Measurements from ENCODE around the gene MT1G. TPM values are rescaled to one million over a fixed set of nuclear protein-coding genes. Genes with fewer than 3 reads are reported as not detected.

MT1G gene
- total and polyA plus RNA-seq, 9 of the 15 experiments (the other 6 are each of a cell fraction or from before 2014, with no cell fraction given): 0.28 to 1.7 (median 0.69) TPM; not detected in 4

- in situ Hi-C loops (cut with MboI): no loop called here
- 17% methylated on average over 4 of the region's 4 CpGs for WGBS (ENCODE audit: insufficient coverage, low coverage, missing lambda C conversion rate)
- Histone ChIP-seq H3K36me3 (ENCODE audit: control insufficient read depth, insufficient read depth, low read length) (no peaks in the 10 kb centered on the region), H3K27me3 (ENCODE audit: control insufficient read depth in 2 of 2, insufficient read depth in 2 of 2, low read length in 2 of 2) (peaks cover 7 to 42% of the 10 kb centered on the region in 2 experiments; a peak in 4 of 5 replicates), H3K4me1 (replicated peaks in 1 of 2; ENCODE audit: control insufficient read depth in 2 of 2, insufficient read depth in 2 of 2, low read length in 2 of 2) (no peaks in the 10 kb centered on the region; a peak in 1 of 5 replicates), H3K79me2 (ENCODE audit: control insufficient read depth, insufficient read depth, low read length) (no peaks in the 10 kb centered on the region), H3K9me3 (replicated peaks; ENCODE audit: control insufficient read depth, insufficient read depth, low read depth, low read length) (no peaks in the 10 kb centered on the region), H3K9me1 (ENCODE audit: control insufficient read depth, insufficient read depth, low read length) (no peaks in the 10 kb centered on the region), H3K4me2 (ENCODE audit: insufficient read depth, low read length) (no peak overlapping the region), H2AFZ (ENCODE audit: low read depth, low read length) (no peak overlapping the region), H4K20me1 (replicated peaks; ENCODE audit: control insufficient read depth, insufficient read depth, low read length) (no peaks in the 10 kb centered on the region), H3K27ac (ENCODE audit: extremely low read depth, low read depth, low read length) (no peak overlapping the region), H3K9ac (ENCODE audit: insufficient read depth in 1 of 2, low read depth in 2 of 2, low read length in 2 of 2) (no peak overlapping the region), H3K4me3 (no peak overlapping the region)
- ATAC-seq (no peak), FAIRE-seq (no peak), DNase-seq (ENCODE audit: extremely low read depth in 1 of 4, low spot score in 3 of 4) (no peak)
- intact Hi-C loops (cut with micrococcal nuclease): no loop called here
- CTCF ChIA-PET (ENCODE audit: low intra/inter-chr PET ratio): no interaction called here
- POLR2A ChIA-PET: no interaction called here
- no peak for TF ChIP-seq ZNF224 (CRISPR knock-in tag; IDR thresholded peaks at IDR 0.05)
- peak; percentile 21; the same call in 1 of the 2 replicates for TF ChIP-seq NFIC (IDR thresholded peaks at IDR 0.05)
- TF ChIP-seq ZNF146 (CRISPR knock-in tag; IDR thresholded peaks at IDR 0.05; ENCODE audit: unreplicated experiment): peak; percentile 92
- TF ChIP-seq RBM25 (IDR thresholded peaks at IDR 0.05; ENCODE audit: low read depth, low read length, severe bottlenecking): peak; percentile 32
- TF ChIP-seq ZNF280B (CRISPR knock-in tag; IDR thresholded peaks at IDR 0.05): no peak
- no peak for TF ChIP-seq MBD1 (CRISPR knock-in tag; IDR thresholded peaks at IDR 0.05)
- TF ChIP-seq ATF6 (CRISPR knock-in tag; IDR thresholded peaks at IDR 0.05): no peak
- no peak for TF ChIP-seq GATAD2B (IDR thresholded peaks at IDR 0.05; ENCODE audit: borderline replicate concordance)
- no peak for TF ChIP-seq MXD1 (CRISPR knock-in tag; IDR thresholded peaks at IDR 0.05; ENCODE audit: borderline replicate concordance, poor library complexity, severe bottlenecking)
- TF ChIP-seq KAT8 (IDR thresholded peaks at IDR 0.05; ENCODE audit: low read depth): no peak
- no peak for TF ChIP-seq FOXJ3 (CRISPR knock-in tag; IDR thresholded peaks at IDR 0.05)
- no peak for TF ChIP-seq ZNF263 (CRISPR knock-in tag; IDR thresholded peaks at IDR 0.05; ENCODE audit: borderline replicate concordance)
- no TSS peak for BruUV-seq (replicated peaks)
These were observed 22.7 kb upstream of the MT1G start for GRCh38 chr16:56690420-56691122.

All from K562 (cell line).